ENCODE data around the gene CACNB2. TPM values are rescaled to one million over a fixed set of nuclear protein-coding genes. Genes with fewer than 3 reads are reported as not detected.

The CACNB2 gene
- total and polyA plus RNA-seq, 2 experiments from 2014 or later, result 4.6 to 5.3 TPM

GRCh38 chr10:18364987-18365775, 225.0 kb downstream of the CACNB2 start:
- Histone ChIP-seq H4K20me1 (ENCODE audit: insufficient read depth, poor library complexity, severe bottlenecking) (no peaks in the 10 kb centered on the region), H3K4me1 (ENCODE audit: insufficient read depth) (no peaks in the 10 kb centered on the region), H3K79me2 (no peaks in the 10 kb centered on the region), H3K9me2 (replicated peaks; ENCODE audit: insufficient read depth) (no peaks in the 10 kb centered on the region), H3K4me2 (no peak overlapping the region), H3K27me3 (no peaks in the 10 kb centered on the region), H3K36me3 (replicated peaks; ENCODE audit: insufficient read depth, low read depth) (no peaks in the 10 kb centered on the region), H3K9me3 (ENCODE audit: low read depth) (no peaks in the 10 kb centered on the region), H2AFZ (no peak overlapping the region), H3K27ac (no peak overlapping the region), H3K4me3 (no peak overlapping the region)
- DNase-seq (ENCODE audit: low spot score), result no peak
- WGBS (ENCODE audit: low lambda C conversion rate, missing lambda C conversion rate), result 75% methylated on average over 4 of the region's 4 CpGs
- no peak for TF ChIP-seq EZH2phosphoT487 (IDR thresholded peaks at IDR 0.05; ENCODE audit: low read depth, severe bottlenecking, unreplicated experiment)
- TF ChIP-seq CTCF (IDR thresholded peaks at IDR 0.05; ENCODE audit: poor library complexity), result no peak
- TF ChIP-seq EZH2 (IDR thresholded peaks at IDR 0.05; ENCODE audit: borderline replicate concordance), result no peak

GRCh38 chr10:18367840-18368239, 227.6 kb downstream of the CACNB2 start:
- no peak overlapping the region for H3K4me2 ChIP-seq
- H3K36me3 ChIP-seq (replicated peaks; ENCODE audit: insufficient read depth, low read depth), result no peaks in the 10 kb centered on the region
- no peaks in the 10 kb centered on the region for H3K9me2 ChIP-seq (replicated peaks; ENCODE audit: insufficient read depth)
- no peaks in the 10 kb centered on the region for H3K9me3 ChIP-seq (ENCODE audit: low read depth)
- H4K20me1 ChIP-seq (ENCODE audit: insufficient read depth, poor library complexity, severe bottlenecking), result no peaks in the 10 kb centered on the region
- no peak for DNase-seq (ENCODE audit: low spot score)
- H2AFZ ChIP-seq, result no peak overlapping the region
- H3K79me2 ChIP-seq, result no peaks in the 10 kb centered on the region
- no peaks in the 10 kb centered on the region for H3K27me3 ChIP-seq
- no peak overlapping the region for H3K4me3 ChIP-seq
- H3K27ac ChIP-seq, result no peak overlapping the region
- no peaks in the 10 kb centered on the region for H3K4me1 ChIP-seq (ENCODE audit: insufficient read depth)
- 80% methylated on average over 5 of the region's 5 CpGs for WGBS (ENCODE audit: low lambda C conversion rate, missing lambda C conversion rate)
- TF ChIP-seq EZH2 (IDR thresholded peaks at IDR 0.05; ENCODE audit: borderline replicate concordance), result no peak
- no peak for TF ChIP-seq EZH2phosphoT487 (IDR thresholded peaks at IDR 0.05; ENCODE audit: low read depth, severe bottlenecking, unreplicated experiment)
- no peak for TF ChIP-seq CTCF (IDR thresholded peaks at IDR 0.05; ENCODE audit: poor library complexity)

GRCh38 chr10:18368273-18368672, 228.0 kb downstream of the CACNB2 start:
- no peak for TF ChIP-seq CTCF (IDR thresholded peaks at IDR 0.05; ENCODE audit: poor library complexity)
- no peak for TF ChIP-seq EZH2 (IDR thresholded peaks at IDR 0.05; ENCODE audit: borderline replicate concordance)
- TF ChIP-seq EZH2phosphoT487 (IDR thresholded peaks at IDR 0.05; ENCODE audit: low read depth, severe bottlenecking, unreplicated experiment), result no peak
- Histone ChIP-seq H3K27me3 (no peaks in the 10 kb centered on the region), H3K4me3 (no peak overlapping the region), H4K20me1 (ENCODE audit: insufficient read depth, poor library complexity, severe bottlenecking) (no peaks in the 10 kb centered on the region), H3K9me3 (ENCODE audit: low read depth) (no peaks in the 10 kb centered on the region), H3K4me1 (ENCODE audit: insufficient read depth) (no peaks in the 10 kb centered on the region), H3K4me2 (no peak overlapping the region), H3K9me2 (replicated peaks; ENCODE audit: insufficient read depth) (no peaks in the 10 kb centered on the region), H3K27ac (no peak overlapping the region), H3K36me3 (replicated peaks; ENCODE audit: insufficient read depth, low read depth) (no peaks in the 10 kb centered on the region), H3K79me2 (no peaks in the 10 kb centered on the region), H2AFZ (no peak overlapping the region)
- DNase-seq (ENCODE audit: low spot score), result no peak
- WGBS (ENCODE audit: low lambda C conversion rate, missing lambda C conversion rate), result 81% methylated on average over 3 of the region's 3 CpGs

Measured in hepatocyte (in vitro differentiated cells).